RPMI7951 (cell line): ENCODE results near the gene PRDX6. TPM values are rescaled to one million over a fixed set of nuclear protein-coding genes. Genes with fewer than 3 reads are reported as not detected.
"Not testable (repeated sequence)": the region's sequence is repeated elsewhere in the genome, so short reads cannot be mapped to it uniquely, and the experiment has no call there.

ENCODE experiments used
- DNase-seq: peaks from one replicate; pipeline ENCODE4 v3.0.0-alpha.2; 2012; ENCODE audit warnings: low read depth
- total RNA-seq: library from RNA; depleted of rRNA; stranded (reverse); fragments of >200 nt; shearing (Covaris generic); gene quantifications from 2 replicates; pipeline ENCODE4 v1.2.3, GENCODE V29; 2014

PRDX6 gene
- total RNA-seq, 1 experiment from 2014 or later, result 355 TPM

- no peak for DNase-seq
These were observed 19.7 kb downstream of the PRDX6 start for GRCh38 chr1:173496757-173497320.

DNA sequence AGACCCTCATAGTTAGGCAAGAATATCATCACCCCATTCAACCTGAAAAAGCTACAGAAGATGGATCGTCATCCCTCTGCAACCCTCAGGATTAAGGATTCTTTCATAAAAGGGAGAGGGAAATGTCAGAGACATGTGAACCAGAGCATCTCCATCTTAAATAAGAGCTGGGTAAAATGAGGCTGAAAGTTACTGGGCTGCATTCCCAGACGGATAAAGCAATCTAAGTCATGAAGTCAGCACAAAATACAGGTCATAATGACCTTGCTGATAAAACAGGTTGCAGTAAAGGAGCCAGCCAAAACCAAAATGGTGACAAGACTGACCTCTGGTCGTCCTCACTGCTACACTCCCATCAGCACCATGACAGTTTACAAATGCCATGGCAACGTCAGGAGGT, 22.6 kb downstream of the PRDX6 start:
- DNase-seq, result no peak

DNA sequence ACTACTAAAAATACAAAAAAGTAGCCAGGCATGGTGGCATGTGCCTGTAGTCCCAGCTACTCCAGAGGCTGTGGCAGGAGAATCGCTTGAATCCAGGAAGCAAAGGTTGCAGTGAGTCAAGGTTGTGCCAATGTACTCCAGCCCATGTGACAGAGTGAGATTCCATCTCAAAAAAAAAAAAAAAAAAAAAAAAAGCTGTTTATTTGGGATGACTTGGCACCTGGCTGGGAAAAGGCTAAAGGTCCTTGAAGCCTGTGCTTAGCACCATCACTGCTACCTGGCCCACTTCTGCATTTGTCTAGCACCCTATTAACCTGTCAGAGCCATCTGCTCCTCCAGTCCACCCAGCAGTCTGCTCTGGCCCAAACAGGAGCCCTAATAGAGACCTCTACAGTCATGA, 25.0 kb downstream of the PRDX6 start:
- DNase-seq, result no peak

DNA sequence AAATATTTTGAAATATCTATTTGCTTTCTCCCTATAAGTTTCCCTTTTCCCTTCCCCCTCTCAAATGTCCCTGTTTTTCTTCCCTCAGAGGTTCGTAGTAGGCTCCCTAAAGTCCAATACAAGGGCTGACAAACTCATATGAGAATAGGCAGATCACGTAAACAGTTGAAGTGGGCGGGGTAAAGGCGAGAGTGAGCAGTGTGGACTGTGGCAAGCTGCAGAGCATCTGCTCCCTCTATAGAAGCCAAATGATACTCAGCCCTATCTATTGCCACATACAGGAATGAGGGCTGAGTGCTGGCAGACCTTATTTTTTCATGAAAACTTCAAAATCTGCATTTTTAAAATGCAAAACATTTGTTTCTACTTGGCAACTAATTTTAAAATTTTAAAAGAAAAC, 26.3 kb downstream of the PRDX6 start:
- peak; percentile 28 for DNase-seq

DNA sequence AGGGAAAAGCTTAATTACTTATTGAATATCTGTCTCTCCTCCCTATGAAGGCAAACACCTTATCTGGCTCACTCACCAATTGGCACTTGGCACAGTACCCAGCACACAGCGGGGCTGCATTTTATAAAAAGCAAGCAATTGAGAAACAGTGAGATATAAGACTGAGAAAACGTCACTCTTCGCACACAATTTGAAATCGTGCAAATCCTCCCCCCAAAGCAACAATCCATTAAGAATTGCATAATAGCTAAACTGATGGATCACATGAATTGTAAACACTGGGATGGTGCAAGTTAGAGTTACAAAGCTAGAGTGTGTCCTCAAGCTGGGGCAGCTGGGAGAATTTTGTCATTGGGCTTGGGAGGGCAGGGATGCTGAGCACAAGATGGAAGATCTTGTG, 27.1 kb downstream of the PRDX6 start:
- DNase-seq, result no peak

GRCh38 chr1:173505391-173505790, 28.3 kb downstream of the PRDX6 start:
- DNase-seq, result peak; percentile 3

DNA sequence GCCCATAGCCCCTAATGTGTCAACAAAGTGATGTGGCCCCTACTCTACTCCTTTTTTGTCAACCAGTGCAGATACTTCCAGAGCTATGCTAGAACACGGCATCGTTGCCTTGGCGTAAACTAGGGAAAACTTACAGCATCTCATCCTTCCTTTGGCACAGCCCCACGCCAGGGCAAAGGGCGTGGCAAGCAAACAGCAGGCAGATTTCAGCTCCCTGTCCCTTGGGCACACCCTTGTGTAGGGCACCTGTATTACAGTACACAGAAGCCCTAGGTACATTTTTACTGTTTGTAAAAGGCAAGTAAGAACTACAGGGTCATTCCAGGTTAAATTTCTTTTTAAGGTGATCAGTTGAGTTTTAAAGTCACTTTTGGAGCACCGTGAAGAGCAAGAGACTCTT, 29.3 kb downstream of the PRDX6 start:
- peak; percentile 7 for DNase-seq

- DNase-seq, result peak; percentile 51
These were observed 30.2 kb downstream of the PRDX6 start for GRCh38 chr1:173507205-173507846.

- no peak for DNase-seq
These were observed 30.7 kb downstream of the PRDX6 start for GRCh38 chr1:173507847-173508209.

DNA sequence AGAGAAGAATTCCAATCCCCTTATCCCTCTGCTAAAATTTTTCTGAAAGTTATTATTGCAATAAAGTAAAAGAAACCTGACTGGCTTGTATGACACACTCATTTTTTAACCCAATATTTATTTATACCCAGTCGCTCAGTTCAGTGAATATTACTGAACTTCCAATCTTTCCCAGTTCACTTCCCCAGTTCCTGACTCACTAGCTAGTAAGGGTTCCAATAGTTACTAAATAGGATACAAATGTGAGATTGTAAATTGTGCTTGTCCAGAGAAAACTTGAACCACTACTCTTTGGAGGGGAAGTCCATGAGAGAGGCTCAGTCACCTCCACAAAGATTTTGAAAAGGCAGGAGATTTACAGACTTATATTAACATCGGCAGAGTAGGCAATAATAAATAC, 31.4 kb downstream of the PRDX6 start:
- DNase-seq, result no peak

DNA sequence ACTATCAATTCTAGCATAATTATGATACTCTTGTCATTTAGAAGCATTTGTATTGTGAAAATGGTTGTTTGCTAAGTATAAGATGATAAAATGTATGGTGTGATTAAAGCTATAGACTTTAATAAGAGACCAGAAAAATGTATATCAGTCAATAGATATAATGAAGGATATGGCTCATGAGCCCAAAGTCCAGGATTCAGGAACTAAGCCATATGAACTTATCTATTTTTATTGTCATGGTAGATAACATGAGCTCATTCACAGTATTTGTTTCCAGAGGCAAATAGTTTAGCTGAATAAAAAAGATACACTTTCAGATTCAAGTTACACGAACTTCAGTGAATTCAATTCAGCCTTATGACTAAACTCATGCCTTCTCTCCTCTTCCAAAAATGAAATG, 32.7 kb downstream of the PRDX6 start:
- no peak for DNase-seq

- not testable (repeated sequence) for DNase-seq
These were observed 37.4 kb downstream of the PRDX6 start for GRCh38 chr1:173514503-173514902.

GRCh38 chr1:173520799-173521198, 43.7 kb downstream of the PRDX6 start:
- no peak for DNase-seq

- DNase-seq, result no peak
These were observed 46.2 kb downstream of the PRDX6 start for GRCh38 chr1:173523329-173523728.

- DNase-seq, result no peak
These were observed 48.8 kb downstream of the PRDX6 start for GRCh38 chr1:173525926-173526325.

- peak; percentile 26 for DNase-seq
These were observed 50.2 kb downstream of the PRDX6 start for GRCh38 chr1:173527151-173527826.

- no peak for DNase-seq
These were observed 52.0 kb downstream of the PRDX6 start for GRCh38 chr1:173529106-173529505.

DNA sequence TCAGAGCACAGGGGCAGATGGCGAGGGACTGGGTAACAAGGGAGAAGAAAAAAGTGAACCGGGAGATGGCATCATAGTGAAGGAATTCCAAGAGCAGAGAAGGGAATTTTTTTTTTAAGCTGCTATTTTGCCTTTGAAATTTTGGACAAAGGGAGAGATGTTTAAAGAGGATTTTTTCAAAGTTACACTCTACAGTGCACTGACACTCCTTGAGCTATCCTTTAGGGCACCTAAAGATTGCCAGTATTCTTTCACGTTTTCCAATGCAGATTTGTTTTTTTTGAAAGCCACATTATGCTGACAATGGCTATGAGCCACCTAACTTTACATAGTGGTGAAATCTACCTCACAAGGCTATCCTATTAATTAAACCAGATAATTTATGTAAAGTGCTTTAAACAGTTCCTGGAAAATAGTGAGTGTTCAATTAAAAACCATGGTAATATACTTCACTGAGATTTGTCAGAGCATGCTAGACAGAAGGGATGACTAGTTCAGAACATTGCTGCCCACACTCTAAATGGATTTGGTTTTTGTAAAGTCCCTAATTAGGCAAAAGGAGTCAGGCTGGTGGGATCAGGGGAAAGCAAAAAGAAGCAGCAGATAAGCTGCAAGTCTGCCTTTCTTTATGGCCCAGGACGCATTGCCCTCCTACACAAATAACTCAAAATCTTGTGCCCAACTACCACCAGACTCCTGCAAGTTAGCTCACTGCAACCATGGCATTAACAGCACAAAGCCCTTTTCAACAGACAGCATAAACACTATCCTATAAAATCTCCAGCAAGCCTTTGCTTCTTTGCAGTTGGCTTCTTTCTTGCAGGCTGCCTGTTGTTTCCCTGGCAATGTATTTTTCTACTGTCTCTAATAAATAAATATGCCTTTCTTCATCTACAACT, 53.9 kb downstream of the PRDX6 start:
- DNase-seq, result no peak

GRCh38 chr1:173532237-173532636, 55.1 kb downstream of the PRDX6 start:
- peak; percentile 32 for DNase-seq

GRCh38 chr1:173536223-173536622, 59.1 kb downstream of the PRDX6 start:
- DNase-seq, result no peak
